HG02885 (cell line): ENCODE measurements around the gene BTN3A1.
A peak's percentile ranks its signal among the peaks of the same experiment; 100 is the strongest.
"Not testable (repeated sequence)": the region's sequence is repeated elsewhere in the genome, so short reads cannot be mapped to it uniquely, and the experiment has no call there.

Source experiments
- ATAC-seq: cut with Tn5 transposase; IDR thresholded peaks from one replicate; pipeline ENCODE4 v1.9.1; 2021; ENCODE audit warnings: mild to moderate bottlenecking; ENCODE audit not compliant: unreplicated experiment, poor library complexity

BTN3A1 gene

DNA sequence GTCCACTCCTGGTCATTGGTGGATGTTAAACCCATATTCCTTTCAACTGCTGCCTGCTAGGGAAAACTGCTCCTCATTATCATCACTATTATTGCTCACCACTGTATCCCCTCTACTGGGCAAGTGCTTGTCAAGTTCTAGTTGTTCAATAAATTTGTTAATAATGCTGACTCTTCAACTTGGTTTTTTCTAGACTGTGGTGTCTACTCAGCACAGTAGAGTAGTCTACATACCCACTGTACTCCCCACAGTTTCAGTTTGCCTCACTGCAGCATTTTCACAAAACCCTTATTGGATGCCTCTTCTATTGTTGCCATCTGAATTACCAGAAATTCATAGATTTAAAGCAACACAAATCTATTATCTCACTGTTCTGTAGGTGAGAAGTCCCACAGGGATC is 23.9 kb upstream of the BTN3A1 start:
- ATAC-seq, result not testable (repeated sequence)

DNA sequence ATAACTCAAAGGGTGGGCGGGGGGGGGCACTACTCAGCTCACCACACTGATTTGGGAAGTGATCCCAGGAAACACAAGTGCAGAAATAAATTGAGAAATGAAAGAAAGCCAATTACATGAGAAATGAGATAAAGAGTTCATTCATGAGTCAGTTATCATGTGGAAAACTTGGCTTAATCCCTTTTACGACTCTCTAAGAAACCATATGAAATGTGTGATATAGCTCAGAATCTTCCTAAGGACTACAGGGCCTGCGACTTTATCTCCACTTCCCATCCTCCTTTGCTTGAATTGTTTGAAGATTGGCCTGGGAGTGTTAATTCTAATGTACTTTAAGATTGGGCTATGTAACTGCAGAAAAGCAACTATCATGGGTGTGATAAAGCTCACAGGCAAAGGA is 22.8 kb upstream of the BTN3A1 start:
- ATAC-seq, result no peak

DNA sequence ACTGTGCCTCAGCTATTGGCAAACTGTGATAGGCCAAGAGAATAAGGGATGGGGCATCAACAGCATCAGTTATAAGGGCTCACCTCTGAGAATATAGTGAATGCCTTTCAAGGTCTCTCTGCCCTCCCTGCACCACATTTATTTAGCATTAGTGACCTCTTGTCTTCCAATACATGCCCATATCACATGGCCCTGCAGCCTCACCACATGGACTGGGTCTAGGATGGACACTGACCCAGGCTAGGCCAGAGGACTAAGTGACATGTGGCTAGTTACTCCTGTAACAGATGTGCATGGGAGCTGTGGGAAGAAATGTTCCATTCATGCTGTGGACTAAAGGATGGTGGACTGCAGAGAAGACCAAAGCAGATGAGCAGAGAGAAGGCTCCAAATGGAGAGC is 22.3 kb upstream of the BTN3A1 start:
- no peak for ATAC-seq

DNA sequence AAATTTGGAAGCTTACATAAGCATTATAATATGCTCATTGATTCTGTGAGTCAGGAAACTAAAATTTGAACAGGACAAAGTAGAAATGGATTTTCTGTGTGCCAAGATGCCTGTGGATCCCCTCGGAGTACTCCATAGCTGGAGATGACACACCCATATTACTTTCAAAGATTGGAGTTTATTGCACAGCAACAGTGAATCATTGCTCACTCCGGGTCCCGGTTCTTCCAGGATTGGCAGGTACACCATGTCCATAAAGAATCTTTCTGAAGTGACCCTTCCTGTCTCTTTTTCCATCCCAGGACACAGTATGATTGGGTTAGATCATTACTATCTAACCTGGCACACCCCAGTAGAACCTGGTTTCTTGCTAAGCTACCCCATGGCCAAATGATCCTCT is 21.8 kb upstream of the BTN3A1 start:
- no peak for ATAC-seq

DNA sequence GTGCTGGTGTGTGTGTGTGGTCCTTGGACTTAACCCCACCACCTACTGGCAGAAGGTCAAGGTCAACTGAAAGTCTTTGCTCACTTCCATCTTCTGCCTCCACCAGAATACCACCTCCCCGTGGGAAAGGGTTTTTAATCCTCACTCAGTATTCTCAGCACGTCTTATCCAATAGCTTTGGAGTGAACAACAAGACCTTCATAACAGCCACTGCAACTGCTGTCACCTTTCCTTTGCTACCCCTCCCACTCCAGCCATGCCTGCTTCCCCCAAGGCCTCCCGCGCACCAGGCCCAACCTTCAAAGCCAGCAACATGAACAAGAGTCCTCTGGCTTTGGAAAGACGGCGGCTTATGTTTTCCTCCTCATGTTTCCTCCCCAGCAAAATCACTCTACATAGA is 20.0 kb upstream of the BTN3A1 start:
- ATAC-seq, result no peak

DNA sequence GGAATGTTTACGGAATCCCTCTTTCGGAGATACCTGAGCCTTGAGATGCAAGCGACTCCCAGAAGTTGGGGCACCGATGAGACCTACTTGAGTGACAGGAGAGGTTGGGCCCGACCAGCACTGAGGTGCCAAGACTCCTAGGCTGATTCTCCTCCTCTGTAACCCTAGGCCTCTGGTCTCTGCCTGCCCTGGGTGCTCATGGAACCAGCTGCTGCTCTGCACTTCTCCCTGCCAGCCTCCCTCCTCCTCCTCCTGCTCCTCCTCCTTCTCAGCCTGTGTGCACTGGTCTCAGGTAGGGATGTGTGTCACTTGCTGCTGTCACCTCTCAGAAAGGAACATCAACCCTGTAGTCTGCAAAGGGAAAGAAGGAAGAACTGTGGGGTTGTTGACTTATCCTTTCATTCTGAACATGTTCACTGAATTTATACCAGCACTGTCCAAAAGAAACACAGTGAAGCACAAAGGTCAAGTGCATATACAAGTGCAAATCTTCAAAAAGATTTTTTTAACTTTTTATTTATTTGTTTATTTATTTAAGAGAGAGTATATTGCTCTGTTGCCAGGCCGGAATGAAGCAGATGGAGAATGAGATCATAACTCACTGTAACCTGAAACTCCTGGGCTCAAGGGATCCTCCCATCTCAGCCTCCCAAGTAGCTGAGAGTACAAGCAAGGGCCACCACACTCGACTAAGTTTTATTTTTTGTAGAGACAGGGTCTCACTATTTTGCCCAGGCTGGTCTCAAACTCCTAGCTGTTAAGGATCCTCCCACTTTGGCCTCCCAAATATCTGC is 18.3 kb upstream of the BTN3A1 start:
- ATAC-seq, result peak; percentile 22

DNA sequence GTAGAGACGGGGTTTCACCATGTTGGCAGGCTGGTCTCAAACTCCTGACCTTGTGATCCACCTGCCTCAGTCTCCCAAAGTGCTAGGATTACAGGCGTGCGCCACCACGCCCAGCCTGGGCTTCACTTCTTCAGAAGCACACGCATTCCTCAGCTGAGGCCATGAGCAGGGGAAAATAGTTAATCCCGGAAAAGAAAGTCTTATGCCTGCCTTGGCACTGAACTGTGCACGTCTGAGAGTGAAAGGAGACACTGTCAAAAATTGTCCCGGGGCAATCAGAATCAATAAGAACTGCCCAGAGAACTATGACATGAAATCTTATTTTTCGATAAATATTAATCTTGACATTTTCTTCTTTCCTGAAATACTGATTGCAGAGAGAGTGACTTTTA is 16.3 kb upstream of the BTN3A1 start:
- no peak for ATAC-seq

DNA sequence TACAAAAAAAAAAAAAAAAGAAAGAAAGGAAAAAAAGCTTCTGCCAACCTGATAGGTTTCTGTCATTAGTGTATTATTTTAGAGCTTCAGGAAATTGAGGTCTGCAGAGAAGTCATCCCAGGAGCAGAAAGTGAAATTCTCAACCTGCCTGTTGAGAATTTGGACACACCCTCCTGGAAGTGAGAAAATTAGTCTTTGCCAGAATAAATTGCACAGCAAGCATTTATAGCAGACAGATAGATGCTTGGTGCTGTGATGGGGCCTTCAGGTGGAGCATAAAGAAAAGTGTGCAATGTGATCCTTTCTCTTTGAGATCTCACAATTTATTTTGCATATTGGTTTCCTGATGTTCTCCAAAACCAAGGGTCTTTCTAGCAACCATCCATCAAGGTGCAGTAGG is 14.5 kb upstream of the BTN3A1 start:
- no peak for ATAC-seq

DNA sequence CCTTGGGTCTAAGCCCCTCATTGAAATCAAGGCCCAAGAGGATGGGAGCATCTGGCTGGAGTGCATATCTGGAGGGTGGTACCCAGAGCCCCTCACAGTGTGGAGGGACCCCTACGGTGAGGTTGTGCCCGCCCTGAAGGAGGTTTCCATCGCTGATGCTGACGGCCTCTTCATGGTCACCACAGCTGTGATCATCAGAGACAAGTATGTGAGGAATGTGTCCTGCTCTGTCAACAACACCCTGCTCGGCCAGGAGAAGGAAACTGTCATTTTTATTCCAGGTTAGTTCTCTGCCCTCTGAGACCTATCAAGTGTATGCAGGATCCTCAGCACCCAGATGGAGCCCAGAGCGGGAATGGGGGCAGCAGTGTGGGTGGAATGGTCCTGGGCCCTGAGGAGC is 14.1 kb upstream of the BTN3A1 start:
- ATAC-seq, result no peak

DNA sequence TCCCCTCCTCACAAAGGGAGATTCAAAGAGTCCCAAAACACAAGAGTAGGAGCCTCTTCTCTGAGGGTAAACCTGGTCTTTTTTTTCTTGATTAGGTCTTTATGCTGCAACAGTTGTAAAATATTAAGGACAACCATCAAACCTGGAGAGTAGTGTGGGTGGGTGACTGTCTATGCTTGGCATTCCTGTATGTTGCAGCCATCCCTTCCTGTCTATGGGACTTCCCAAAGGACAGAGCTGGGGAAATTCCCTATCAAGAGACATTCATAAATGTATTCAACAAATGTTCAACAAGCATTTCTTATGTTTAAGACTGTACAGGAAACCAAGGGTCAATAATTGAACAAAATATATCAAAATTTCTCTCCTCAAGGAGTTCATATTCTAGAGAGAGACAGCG is 13.6 kb upstream of the BTN3A1 start:
- ATAC-seq, result no peak

DNA sequence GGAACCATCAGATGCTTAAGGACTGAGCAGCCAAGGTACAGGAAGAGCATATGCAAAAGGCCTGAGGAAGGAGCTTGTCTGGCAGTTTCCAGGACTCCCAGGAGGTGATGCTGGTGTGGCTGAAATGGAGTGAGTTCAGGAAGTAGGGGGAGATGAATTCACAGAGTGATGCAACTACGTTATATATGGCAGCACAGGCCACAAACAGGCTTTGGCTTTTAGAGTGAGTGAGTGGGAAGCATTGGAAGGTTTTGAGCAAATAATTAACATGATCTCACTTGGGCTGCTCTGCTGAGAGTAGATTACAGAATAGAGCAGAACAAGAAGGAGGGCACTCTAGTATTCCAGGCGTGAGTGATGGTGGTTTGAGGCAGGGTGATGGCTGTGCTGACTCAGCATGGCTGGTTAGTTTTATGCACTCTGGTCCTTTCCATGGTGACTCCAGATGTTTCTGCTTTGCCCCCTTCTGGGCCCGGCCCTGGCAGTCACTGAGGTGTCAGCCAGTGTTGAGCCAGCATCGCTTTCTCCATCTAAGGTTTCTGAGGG is 12.7 kb upstream of the BTN3A1 start:
- ATAC-seq, result no peak

DNA sequence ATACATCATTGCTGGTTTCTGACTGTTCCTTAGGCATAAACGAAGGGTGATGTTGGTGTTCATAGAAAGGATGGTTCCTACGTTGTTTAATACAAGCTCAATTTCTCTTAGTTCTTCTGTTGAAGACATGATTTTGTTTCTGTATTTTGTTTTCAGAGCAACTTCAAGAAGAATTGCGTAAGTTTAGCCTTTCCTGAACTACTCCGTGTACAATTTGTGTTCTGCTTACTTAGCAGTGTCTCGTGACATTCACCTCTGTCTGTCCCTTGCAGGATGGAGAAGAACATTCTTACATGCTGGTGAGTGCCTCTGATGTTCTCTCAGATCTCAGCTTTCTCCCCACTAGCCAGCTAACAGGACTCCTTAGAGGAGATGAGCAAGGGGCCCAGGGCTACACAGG is 11.5 kb upstream of the BTN3A1 start:
- no peak for ATAC-seq

DNA sequence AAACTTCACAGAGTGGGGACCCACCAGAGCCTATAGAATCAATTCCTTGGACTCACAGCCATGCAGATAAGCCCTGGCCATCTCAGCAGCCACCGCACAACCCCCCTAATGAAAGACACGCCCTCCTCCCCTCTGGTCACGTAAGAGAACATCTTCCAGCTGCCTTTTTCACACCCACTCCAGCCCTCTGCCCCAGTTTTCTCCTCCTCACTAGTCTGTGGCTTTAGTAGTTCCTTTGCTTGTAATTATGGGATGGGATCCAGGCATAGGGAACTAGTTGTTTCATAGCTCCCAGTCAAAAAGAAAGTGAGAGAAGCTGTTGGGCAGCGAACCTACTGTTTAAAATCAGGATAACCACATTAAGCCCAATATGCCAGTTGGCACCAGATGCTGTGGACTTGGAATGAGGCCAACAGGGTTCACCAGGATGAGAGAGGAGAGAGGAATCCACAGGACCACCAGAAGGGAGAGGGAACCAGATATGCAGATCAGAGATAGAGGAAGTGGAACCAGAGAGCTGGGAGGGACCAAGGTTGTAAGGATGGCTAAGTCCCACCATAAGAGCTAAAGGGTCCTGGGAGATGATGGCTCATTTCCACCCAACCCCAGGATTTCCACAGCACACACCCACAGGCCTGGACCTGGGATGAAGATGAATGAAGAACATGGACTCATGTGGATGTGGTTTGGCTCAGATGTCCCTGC is 9.0 kb upstream of the BTN3A1 start:
- no peak for ATAC-seq

DNA sequence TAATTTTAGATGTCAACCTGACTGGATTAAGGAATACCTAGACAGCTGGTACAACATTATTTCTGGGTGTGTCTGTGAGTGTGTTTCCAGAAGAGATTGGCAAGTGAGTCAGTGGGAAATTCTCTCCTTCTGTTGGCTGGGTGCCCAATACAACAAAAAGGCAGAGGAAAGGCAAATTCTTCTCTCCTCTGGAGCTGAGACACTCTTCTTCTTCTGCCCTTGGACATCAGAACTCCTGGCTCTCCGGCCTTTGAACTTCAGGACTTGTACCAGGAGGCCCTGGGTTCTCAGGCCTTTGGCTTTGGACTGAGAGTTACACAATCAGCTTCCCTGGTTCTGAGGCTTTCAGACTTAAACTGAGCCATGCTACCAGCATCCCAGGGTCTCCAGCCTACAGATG is 7.8 kb upstream of the BTN3A1 start:
- ATAC-seq, result no peak

DNA sequence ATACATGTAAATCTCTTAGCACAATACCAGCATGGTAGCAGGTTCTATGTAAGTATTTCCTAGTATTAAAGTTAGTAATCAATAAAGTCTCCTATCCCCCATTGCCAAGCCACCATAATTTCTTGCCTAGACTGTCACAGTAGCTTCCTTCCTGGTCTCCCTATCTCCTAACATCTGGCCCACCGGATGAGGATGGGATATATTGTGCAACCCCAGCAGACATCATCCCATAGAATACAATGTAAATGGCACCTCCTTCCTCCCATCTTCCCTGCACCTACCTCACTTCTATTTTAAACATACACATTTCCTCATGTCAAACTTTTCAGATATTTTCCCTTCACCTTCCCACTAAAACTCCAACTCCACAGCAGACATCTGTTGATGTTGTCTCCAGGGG is 3.5 kb upstream of the BTN3A1 start:
- ATAC-seq, result no peak

DNA sequence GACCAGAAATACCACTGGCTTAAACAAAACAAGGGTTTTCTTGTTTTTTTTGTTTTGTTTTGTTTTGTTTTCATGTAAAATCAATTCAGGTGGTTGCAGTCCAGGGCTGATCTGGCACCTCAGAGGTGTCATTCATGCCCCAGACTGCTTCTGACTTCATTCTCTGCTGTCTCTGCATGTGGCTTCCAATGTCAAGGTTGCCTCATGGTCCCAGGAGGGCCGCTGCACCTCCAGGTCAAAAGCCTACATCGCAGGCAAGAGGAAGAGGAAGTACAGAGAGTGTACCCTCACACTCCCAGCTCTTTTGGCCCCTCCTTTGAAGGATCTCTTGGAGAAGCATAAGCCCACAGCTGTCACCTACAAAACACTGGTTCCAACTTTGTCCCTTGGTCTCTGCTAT is 1.4 kb upstream of the BTN3A1 start:
- no peak for ATAC-seq

DNA sequence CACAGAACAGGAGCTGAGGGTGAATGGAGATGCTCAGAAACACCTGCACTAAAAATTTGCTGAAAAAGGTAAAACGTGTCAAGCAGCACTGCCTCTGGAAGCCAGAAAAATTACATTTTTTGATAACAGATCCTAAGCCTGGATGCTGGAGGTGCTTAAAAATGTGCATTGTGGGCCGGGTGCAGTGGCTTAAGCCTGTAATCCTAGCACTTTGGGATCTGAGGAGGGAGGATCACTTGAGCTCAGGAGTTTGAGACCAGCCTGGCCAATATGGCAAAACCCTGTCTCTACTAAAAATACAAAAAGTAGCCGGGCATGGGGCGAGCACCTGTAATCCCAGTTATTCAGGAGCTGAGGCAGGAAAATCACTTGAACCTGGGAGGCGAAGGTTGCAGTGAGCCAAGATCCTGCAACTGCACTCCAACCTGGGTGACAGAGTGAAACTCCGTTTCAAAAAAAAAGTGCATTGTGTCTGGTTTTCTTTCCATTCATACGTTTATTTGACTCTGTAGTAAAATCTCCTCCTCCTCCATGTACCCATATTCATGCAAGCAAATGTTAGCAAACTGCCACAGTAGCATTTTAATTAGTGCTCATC is 587 bp upstream of the BTN3A1 start:
- ATAC-seq, result no peak

DNA sequence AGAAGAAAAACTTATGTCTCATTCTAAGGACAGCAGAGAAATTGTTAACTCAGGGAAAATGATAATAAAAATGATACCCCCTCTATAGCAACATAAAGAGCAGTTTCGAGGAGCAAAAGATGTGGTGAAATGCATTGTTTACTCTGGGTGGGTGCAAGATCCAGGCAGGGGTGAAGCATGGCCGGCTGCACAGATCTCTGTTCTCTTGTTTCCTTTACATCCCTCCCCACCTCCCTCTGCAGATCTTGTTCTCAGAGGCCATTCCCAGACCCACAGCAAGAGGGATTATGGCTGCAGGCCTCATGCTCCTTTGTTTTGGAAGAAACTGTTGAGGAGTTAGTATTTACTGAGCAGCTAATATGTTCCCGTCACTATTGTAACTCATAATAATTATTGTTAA is 1.8 kb downstream of the BTN3A1 start:
- ATAC-seq, result no peak

DNA sequence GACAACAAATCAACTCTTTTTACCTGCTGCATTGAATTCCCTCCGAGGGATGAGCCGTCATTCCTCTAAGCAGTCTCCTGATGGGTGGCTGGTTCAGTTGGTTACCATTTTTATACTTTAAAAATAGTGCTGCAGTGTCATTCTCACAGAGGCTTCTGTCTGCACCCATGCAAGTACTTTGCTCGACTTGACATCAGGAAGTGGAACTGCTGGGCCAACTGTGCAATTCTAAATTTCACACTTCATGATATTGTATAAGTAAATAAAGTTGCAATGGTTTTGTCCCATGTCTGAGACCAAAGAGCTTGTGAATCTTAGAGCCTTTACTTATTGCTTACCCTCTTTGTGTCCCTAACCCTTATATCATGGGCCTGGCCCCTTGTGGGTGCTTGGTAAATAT is 2.5 kb downstream of the BTN3A1 start:
- ATAC-seq, result no peak

DNA sequence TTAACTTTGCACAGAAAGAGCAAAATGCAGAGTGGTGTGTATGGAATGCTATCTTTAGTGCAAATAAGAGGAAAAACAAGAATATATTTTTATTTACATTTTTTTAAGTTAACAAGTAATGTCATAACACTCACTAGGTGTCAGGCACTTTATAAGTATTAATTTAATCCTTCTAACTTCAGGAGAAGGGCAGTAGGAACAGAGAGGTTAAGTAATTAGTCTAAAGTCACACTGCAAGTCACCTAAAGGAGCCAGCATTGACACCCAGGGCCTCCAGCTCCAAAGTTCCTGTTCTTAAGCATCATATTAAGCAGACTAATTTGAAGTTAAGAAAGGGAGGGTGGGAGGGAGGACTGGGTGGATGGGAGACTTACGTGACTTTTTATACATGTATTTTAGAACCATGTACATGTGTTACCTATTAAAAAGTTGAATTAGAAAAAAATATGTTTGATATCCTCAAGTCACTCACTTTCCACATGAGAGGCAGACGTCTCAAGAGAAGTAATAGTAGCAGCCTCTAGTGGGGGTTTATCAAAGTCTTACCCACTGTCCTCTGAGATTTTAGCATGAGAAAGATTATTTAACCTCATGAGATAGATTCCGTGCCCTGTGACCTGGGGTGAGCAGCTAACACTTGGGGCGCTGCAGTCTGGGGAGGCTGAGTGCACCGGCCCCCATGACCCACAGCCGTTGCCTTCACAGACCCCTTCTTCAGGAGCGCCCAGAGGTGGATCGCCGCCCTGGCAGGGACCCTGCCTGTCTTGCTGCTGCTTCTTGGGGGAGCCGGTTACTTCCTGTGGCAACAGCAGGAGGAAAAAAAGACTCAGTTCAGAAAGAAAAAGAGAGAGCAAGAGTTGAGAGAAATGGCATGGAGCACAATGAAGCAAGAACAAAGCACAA is 7.0 kb downstream of the BTN3A1 start:
- ATAC-seq, result no peak
